Lower lobe of right lung (tissue), 2 donors: ENCODE measurements around the gene LMF1. TPM values are rescaled to one million over a fixed set of nuclear protein-coding genes. Genes with fewer than 3 reads are reported as not detected.

Source experiments
- ATAC-seq, 2 donors: fragments of 200-7000 bp; cut with Tn5 transposase; one replicate each; pipeline ENCODE4 v1.9.1; 2020 to 2022; ENCODE audit warnings: mild to moderate bottlenecking in 2 of 2, moderate library complexity in 2 of 2
- DNase-seq: peaks from one replicate; pipeline ENCODE4 v3.0.0-alpha.2; 2020
- H3K27ac ChIP-seq: fragments of 200-600 bp; one replicate; pipeline ENCODE4 v1.8.0; 2022
- H3K27me3 ChIP-seq: fragments of 200-600 bp; one replicate; pipeline ENCODE4 v1.8.0; 2022; ENCODE audit warnings: low read depth
- H3K36me3 ChIP-seq: fragments of 200-600 bp; one replicate; pipeline ENCODE4 v1.8.0; 2022; ENCODE audit warnings: mild to moderate bottlenecking
- H3K4me1 ChIP-seq: fragments of 200-600 bp; one replicate; pipeline ENCODE4 v1.8.0; 2022
- H3K4me3 ChIP-seq: fragments of 200-600 bp; one replicate; pipeline ENCODE4 v1.8.0; 2022; ENCODE audit warnings: mild to moderate bottlenecking
- H3K9me3 ChIP-seq: fragments of 200-600 bp; one replicate; pipeline ENCODE4 v1.8.0; 2022
- CTCF ChIP-seq: fragments of 200-600 bp; IDR thresholded peaks from one replicate; pipeline ENCODE4 v1.8.0; 2022; ENCODE audit warnings: antibody characterized with exemption, mild to moderate bottlenecking
- intact Hi-C: fragments of 100-400 bp; cut with DNase I; formaldehyde crosslinking; loops from one replicate; pipeline ENCODE4 v1.11.0; 2022
- total RNA-seq: library from RNA; stranded (reverse); fragmentation: NEBNext Ultra II Directional; extraction: Animal tissue kit (Norgen Biotek cat#: 25700); gene quantifications from one replicate; pipeline ENCODE4 v1.2.1, GENCODE V29; 2021
- donor health status: DM: no; HTN: yes; CAD: no; lungs with severe emphysema.

LMF1 gene
- total RNA-seq, 1 donor from 2014 or later, result 23.8 TPM

GRCh38 chr16:983044-984030 is 12.6 kb upstream of the LMF1 start:
- DNase-seq (no peak), ATAC-seq (no peak)
- Histone ChIP-seq H3K4me3 (no peak overlapping the region), H3K27ac (no peak overlapping the region), H3K36me3 (no peaks in the 10 kb centered on the region), H3K9me3 (no peaks in the 10 kb centered on the region), H3K4me1 (peaks cover 14% of the 10 kb centered on the region), H3K27me3 (peaks cover 55% of the 10 kb centered on the region)
- intact Hi-C loops, result no loop called here
- TF ChIP-seq CTCF, result no peak

- ATAC-seq (no peak), DNase-seq (no peak)
- Histone ChIP-seq H3K9me3 (no peaks in the 10 kb centered on the region), H3K27me3 (peaks cover 55% of the 10 kb centered on the region), H3K4me1 (peaks cover 14% of the 10 kb centered on the region), H3K36me3 (no peaks in the 10 kb centered on the region), H3K27ac (no peak overlapping the region), H3K4me3 (peak overlapping the region; percentile 55)
- intact Hi-C loops, result no loop called here
- TF ChIP-seq CTCF, result no peak
Measured at GRCh38 chr16:982145-983043, 11.6 kb upstream of the LMF1 start.

- Histone ChIP-seq H3K9me3 (no peaks in the 10 kb centered on the region), H3K4me3 (peak within 1 kb of the TSS; percentile 55), H3K27me3 (peaks cover 51% of the 10 kb centered on the region), H3K27ac (no peak within 1 kb of the TSS), H3K4me1 (peaks cover 14% of the 10 kb centered on the region), H3K36me3 (no peaks in the 10 kb centered on the region)
- ATAC-seq (no peak), DNase-seq (no peak)
- intact Hi-C loops, result no loop called here
- no peak for TF ChIP-seq CTCF
Measured at GRCh38 chr16:981695-982144, 10.9 kb upstream of the LMF1 start, which contains the start of gene SOX8. SOX8 (plus strand) TSS chr16:981770; CDS start chr16:981923, 153 bp downstream.

- no peak overlapping the region for H3K27ac ChIP-seq
- ATAC-seq (no peak), DNase-seq (no peak)
- intact Hi-C loops, result no loop called here
- H3K4me1 ChIP-seq, result peaks cover 14% of the 10 kb centered on the region
- H3K4me3 ChIP-seq, result peak overlapping the region; percentile 55
- no peaks in the 10 kb centered on the region for H3K9me3 ChIP-seq
- no peak for TF ChIP-seq CTCF
- H3K27me3 ChIP-seq, result peaks cover 51% of the 10 kb centered on the region
- no peaks in the 10 kb centered on the region for H3K36me3 ChIP-seq
Measured at GRCh38 chr16:980595-980854, 9.7 kb upstream of the LMF1 start.

GRCh38 chr16:979859-980594 is 9.2 kb upstream of the LMF1 start:
- TF ChIP-seq CTCF, result no peak
- Histone ChIP-seq H3K4me3 (peak overlapping the region; percentile 55), H3K27ac (no peak overlapping the region), H3K9me3 (no peaks in the 10 kb centered on the region), H3K27me3 (peaks cover 51% of the 10 kb centered on the region), H3K4me1 (peaks cover 14% of the 10 kb centered on the region), H3K36me3 (no peaks in the 10 kb centered on the region)
- DNase-seq, result no peak
- intact Hi-C loops, result no loop called here
- no peak for ATAC-seq
